Measurements from ENCODE around the gene CHAF1A.

The CHAF1A gene

DNA sequence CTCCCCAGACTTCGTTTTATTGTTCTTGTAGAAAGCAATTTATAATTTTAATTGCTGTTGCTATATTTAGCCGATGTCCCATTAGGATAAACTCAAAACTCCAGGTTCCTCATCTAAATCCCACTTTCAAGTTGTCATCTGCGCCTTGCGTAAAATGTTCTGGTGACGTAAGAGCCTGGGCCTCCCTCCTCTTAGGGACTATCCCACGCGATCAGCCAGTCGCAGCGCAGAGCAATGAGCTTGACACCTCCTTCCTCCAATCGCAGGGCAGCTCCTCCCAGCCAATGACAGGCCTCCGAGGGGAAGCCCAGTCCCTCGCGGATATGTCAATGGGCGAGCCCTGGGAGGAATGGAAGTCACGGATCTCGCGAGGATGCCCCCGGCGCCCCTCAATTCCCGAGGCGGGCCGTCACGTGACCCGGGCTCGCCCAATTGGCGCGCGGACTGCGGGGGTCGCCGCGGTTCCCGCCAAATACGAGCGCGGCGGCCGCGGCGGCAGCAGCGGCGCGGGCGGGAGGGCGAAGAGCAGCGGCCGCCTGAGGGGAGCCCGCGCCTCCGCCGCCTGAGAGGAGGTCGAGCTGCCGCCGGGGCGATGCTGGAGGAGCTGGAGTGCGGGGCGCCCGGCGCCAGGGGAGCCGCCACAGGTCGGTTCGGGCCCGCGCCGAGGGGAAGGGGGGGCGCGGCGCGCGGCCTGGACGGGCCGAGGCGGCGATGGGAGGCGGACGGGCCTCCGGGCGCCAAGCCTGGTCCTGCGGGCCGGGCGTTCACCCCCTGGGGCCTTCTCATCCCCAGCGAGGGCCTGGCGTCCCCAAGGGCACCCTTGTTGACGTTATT lies at the start of gene CHAF1A:
TSS of gene CHAF1A (plus strand) at position 470 of the 834 bp plus-strand sequence. CDS start at position 593, 123 bp downstream.
- DNase-seq = peak; percentile 96 to 100 (median 98)

GRCh38 chr19:4352701-4353121 lies 49.7 kb upstream of the CHAF1A start:
- peak in 5 of 6 experiments; percentile 28 to 76 (median 56) for DNase-seq

GRCh38 chr19:4354282-4354681 lies 48.2 kb upstream of the CHAF1A start:
- DNase-seq = no peak

GRCh38 chr19:4354897-4355296 lies 47.5 kb upstream of the CHAF1A start:
- no peak for DNase-seq

DNA sequence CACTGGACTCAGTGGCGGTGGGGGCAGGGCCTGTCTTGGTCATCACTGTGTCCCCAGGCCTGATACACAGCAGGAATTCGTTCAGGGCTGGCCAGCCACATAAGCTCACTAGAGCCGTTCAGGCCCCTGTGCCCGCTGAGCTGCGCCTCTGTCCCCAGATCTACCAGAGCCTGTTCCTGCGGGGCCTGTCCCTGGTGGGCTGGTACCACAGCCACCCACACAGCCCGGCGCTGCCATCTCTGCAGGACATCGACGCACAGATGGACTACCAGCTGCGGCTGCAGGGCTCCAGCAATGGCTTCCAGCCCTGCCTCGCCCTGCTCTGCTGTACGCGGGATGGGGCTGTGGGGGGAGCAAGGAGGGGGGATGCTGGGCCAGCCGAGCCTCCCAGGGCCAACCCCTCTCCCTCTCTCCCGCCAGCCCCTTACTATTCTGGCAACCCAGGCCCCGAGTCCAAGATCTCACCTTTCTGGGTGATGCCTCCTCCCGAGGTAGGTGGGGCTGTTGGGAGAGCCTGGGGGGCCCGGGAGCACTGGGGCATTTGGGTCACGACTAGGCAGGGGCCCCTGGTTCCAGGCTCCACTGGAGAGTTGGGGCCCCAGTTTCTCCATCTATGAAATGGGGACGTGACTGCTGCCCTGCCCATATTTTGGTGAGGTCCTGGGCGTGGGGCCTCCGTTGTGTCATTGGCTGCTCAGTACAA lies 45.2 kb upstream of the CHAF1A start:
- DNase-seq = no peak

DNA sequence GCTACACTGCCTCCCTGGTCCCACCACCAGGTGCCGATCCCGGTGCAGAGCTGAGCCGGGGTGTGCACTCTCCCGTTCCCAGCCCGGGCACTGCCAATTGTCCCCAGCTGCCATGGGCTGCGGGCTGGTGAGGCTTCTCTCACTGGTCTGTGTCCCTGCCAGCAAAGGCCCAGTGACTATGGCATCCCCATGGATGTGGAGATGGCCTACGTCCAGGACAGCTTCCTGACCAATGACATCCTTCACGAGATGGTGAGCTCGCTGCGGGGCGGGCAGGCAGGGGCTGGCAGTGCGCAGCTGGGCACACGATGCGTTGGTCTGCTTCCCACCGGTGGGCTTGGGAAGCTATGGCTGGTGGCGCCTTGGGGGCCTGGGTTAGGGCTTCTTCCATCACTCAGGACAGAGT lies 44.5 kb upstream of the CHAF1A start:
- DNase-seq = no peak

DNA sequence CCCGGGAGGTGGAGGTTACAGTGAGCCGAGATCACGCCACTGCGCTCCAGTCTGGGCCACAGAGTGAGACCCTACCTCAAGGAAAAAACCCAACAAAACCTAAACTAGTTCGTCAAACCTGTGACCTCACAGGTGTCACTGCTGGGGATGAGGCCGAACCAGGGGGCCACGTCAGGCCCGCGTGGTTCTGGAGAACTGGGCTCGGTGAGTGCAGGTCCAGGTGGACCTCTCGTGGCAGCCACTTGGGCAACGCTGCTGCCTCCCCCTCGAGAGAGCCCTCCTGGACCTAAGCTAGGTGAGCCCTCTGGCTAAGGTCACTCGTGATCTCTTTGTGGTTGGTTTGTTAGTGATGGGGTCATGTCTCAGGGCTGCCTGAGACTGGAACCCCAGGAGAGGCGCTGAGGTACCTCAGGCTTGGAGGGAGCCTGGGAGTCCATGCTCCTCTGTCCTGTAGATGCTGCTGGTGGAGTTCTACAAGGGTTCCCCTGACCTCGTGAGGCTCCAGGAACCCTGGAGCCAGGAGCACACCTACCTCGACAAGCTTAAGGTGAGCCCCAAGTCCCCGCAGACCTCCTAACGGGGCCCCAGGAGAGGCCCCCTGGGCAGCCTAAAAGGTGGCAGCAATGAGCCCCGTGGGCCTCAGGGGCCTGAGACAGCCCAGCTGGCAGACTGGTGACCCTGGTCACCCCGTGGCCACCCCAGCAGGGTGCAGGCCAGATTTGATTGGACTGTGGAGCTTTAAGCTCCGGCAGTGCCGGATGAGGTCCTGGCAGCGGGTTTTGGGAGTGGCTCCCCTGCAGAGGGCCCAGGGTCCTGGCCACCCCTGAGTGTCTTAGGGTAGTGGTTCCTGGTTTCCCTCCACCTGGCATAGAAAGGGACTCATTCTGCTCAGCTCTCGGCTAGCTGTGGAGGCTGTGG lies 43.5 kb upstream of the CHAF1A start:
- no peak for DNase-seq

DNA sequence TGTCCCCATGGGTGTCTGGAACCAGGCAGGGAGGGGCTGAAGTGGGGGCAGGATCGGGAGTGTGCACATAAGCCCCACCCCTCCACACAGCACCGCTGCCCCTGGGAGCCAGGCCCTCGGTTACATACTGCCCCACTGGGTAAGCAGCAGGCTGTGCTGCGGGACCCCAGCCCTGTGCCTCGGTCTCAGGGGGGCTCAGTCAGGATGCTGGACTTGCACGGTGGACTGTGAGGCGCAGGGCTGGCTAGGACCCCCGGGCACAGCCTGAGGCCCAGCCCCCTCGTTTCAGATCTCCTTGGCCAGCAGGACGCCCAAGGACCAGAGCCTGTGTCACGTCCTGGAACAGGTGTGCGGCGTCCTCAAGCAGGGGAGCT lies 42.8 kb upstream of the CHAF1A start:
- no peak for DNase-seq

DNA sequence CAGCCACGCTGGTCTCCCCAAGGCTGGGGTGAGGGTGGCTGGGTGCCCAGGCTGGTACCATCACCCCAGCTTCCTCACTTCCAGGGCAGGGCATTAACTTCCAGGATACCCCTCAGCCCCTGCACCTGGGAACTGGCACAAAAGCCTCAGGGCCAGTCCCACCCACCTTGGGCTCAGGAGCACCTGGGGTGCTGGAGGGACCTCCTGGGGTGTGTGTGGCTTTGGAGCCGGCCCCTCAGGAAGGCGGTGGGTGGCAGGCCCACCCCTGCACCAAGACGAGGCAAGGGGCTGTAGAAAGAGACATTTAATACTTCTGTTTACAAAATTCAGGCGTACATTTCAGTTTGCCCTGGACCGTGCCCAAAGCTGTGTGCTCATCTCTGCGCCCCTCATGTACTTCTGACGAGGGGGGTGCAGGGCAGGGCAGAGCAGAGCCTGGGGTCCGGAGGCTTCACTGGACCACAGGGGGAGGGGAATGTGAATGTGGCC lies 42.3 kb upstream of the CHAF1A start:
- no peak for DNase-seq

DNA sequence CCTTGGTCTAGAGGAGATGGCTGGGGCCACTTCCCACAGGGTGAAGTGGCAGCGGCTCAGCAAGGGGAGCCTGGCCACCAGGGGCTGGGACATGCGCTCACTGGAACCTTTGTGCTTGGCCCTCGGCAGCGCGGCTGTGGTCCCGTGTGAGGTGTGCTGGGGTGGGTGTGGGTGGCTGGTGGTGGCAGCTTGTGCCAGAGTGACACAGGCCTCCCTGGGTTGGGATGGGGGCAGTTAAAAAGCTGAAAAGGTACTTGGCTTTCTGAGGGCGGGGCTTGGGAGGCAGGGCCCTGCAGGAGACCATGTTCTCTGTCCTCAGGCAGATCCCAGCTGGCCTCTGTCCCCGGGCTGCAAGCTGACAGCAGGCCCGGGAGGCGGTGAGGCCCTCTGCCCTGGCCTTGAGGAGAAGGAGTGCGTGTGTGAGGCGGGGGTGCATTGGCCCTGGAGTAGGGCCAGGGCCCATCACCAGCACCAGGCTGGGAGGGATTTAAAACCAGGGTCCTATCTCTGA lies 41.7 kb upstream of the CHAF1A start:
- DNase-seq = no peak

- DNase-seq = no peak
These were observed 41.0 kb upstream of the CHAF1A start for GRCh38 chr19:4361152-4362046.

GRCh38 chr19:4362101-4362828 lies 40.2 kb upstream of the CHAF1A start:
- DNase-seq = no peak

DNA sequence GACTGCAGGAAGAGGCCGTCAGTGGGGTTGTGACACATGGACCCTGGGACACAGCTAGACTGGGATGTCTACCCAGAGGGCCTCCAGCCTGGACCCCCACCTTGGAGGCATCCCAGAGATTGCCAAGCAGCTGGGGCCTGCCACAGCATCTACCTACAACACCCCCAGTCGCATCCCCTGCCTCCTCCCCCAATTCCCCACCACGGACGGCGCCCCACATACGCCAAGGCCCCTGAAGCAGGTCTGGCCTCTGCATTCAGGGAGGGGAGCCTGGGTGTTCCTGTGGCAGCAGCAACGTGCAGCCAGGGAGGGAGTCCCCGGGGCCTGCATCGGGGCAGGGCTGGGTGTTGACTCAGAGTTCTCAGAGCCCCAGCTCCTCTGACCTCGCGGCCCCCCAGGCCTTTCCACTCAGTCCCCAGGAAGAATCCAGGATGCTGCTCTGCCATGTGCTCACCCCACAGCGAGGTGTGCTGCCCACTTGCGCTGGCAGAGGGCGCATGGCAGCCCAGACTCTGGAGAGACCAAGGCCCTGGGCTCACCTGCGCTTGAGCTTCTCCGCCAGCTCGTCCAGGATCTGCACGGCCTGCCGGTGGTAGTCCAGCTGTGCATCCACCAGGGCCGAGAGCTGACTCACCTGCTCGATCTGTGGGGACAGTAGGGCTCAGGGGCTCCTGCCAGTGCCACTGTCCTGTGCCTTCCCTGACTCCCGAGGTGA lies 39.5 kb upstream of the CHAF1A start:
- no peak for DNase-seq

GRCh38 chr19:4363571-4364304 lies 38.7 kb upstream of the CHAF1A start:
- no peak for DNase-seq

DNA sequence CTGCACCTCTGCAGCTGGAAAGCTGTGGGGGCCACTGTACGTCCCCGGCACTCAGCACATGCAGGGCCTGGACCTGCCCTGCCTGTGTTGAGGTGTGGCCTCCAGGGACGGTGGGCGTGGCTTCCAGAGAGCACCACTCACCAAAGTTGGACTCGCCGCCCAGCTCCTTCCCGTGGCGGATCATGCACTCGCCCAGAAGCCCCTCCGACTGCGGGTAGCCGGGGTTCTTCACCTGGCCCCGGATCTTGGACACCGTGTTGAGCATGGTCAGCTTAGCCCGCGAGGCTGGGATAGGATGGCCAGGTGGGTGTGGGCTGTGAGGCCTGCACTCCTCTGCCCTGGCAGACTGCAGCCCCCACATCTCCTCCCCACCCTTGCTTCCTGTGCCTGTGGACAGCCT lies 37.1 kb upstream of the CHAF1A start:
- no peak for DNase-seq

DNA sequence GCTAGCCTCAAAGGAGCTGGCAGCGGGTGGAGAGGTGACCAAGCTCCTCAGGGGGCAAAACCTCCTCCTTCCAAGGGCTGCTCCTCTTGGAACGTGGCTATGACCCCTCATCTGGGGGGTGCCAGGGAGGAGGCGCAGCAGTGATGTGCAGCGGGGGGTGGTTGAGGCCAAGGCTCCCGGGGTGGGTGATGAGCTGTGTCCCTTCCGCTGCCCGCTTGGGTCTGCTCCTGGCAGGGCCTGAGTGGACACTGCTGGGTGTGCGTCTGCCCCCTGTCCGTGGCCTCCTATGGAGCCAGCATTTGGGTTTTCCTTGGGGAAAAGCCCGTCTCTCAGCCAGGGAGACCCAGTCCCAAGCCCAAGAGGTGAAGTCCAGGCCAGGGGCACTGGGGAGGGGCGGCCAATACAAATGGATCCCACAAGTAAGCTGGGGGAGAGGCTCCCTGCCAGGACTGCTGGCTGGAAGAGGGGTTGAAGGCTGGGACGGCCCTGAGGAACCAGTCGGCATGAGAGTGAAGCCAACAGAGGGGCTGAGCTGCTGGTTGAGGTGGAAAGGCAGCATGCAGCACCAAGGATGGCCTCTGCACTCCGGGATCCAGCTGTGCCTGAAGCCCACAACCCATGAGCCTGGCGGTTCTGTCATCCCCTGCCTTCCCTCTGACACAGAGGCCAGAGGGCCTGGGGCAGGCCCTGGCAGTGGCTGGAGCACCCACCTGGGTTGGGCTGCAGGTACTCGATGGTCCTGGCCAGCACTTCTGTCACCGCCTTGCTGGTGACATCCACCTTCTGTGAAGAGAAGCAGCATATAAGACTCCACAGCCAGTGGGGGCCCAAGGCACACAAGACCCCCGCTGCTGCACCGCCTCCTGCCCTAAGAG lies 36.4 kb upstream of the CHAF1A start:
- DNase-seq = no peak

DNA sequence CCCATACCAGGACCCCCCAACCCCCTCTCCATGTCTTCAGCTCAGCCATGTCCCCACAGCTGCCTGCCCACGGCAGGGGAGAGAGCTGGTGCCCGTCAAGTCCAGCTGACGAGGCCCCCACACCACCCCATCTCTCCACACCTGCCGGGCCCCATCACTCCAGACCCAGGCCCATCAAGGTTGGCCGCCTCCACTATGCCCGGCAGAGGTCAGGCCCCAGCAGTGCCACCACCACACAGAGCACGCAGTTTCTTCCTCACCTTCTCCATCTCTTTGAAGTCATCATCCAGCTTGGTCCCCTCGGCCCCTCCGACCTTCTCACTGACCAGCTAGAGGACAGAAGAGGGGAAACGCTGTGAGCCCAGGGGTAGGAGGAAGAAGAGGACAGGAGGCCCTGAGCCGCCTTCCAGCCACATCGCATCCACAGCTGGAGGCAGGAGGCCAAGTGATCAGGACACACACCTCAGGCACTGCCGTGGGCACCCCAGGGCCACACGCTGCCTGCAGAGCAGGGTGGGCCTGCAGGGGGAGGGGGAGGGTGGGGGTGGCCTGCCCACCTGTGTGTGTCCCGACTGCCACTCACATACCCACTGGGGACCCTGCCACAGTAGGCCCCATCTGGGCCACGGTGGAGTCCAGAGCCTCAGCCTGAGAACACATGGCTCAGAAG lies 35.6 kb upstream of the CHAF1A start:
- DNase-seq = no peak

- DNase-seq = no peak
These were observed 35.1 kb upstream of the CHAF1A start for GRCh38 chr19:4367336-4367723.
